Thoracic aorta (tissue), 2 donors: ENCODE measurements around the gene VSX1. TPM values are rescaled to one million over a fixed set of nuclear protein-coding genes. Genes with fewer than 3 reads are reported as not detected.
A peak's percentile ranks its signal among the peaks of the same experiment; 100 is the strongest.

Experiments
- ATAC-seq: fragments of 150-250 bp; one replicate; pipeline ENCODE4 v1.8.0; 2017; ENCODE audit warnings: low read depth; ENCODE audit not compliant: insufficient number of reproducible peaks, low FRiP score
- DNase-seq: peaks from one replicate; pipeline ENCODE4 v3.0.0-alpha.2; 2020; ENCODE audit warnings: low spot score
- H3K27ac ChIP-seq, 2 donors: fragments of 200-600 bp; sonication (generic); 1 replicate in 1 of 2; 2 replicates in 1 of 2; pipeline ENCODE4 v1.5.1; 2016; ENCODE audit warnings: mild to moderate bottlenecking in 2 of 2, moderate library complexity in 2 of 2
- H3K27me3 ChIP-seq: fragments of 200-600 bp; sonication (generic); replicated peaks from 2 replicates; pipeline ENCODE4 v1.6.0; 2016; ENCODE audit warnings: mild to moderate bottlenecking; ENCODE audit not compliant: insufficient read depth
- H3K36me3 ChIP-seq: fragments of 200-600 bp; sonication (generic); one replicate; pipeline ENCODE4 v1.5.1; 2016
- H3K4me1 ChIP-seq, 2 donors: fragments of 200-600 bp; sonication (generic); 1 replicate in 1 of 2; 2 replicates in 1 of 2; pipeline versions ENCODE4 v1.5.1 to v1.6.0; 2016; ENCODE audit warnings: low read depth in 2 of 2, mild to moderate bottlenecking in 1 of 2; ENCODE audit not compliant: control insufficient read depth in 1 of 2
- H3K4me3 ChIP-seq: fragments of 200-600 bp; sonication (generic); 2 replicates; pipeline ENCODE4 v1.5.1; 2016; ENCODE audit warnings: mild to moderate bottlenecking
- H3K9me3 ChIP-seq: fragments of 200-600 bp; sonication (generic); 2 replicates; pipeline ENCODE4 v1.5.1; 2016
- total RNA-seq, 2 donors: library from RNA; depleted of rRNA; stranded (reverse); fragments of >200 nt; gene quantifications; one replicate each; pipeline versions ENCODE4 v1.1.0 to v1.2.3, GENCODE V29; 2016
- TF ChIP-seq, protein P1 (sequence below): fragments of 200-600 bp; sonication (generic); IDR thresholded peaks from one replicate; pipeline ENCODE4 v1.5.1; 2019; ENCODE audit warnings: antibody characterized with exemption

The VSX1 gene
- total RNA-seq, 2 donors from 2014 or later: not detected

DNA sequence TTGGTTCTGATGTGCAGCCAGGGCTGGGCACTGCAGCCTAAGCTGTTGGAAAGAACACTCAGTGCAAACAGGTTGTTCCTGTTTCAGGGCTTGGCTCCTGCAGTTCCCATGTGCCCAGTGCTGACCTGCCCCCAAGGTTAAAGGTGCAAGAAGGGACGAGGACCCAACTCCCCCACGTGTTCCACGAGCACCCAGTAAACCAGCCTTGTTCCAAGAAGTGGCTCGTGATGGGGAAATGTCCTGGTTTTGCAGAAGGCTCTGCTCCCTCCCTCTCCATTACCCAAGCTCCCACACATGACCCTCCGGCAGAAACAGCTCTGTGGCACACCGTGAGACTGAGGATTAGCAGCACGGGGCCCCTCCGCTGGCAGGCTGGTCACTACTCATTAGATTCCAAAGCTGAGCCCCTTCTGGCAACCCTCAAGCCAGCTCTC, 33.4 kb downstream of the VSX1 start:
- H3K4me3 ChIP-seq: no peak overlapping the region
- H3K27ac ChIP-seq: no peak overlapping the region
- H3K27me3 ChIP-seq: no peaks in the 10 kb centered on the region
- TF ChIP-seq, protein P1, sequence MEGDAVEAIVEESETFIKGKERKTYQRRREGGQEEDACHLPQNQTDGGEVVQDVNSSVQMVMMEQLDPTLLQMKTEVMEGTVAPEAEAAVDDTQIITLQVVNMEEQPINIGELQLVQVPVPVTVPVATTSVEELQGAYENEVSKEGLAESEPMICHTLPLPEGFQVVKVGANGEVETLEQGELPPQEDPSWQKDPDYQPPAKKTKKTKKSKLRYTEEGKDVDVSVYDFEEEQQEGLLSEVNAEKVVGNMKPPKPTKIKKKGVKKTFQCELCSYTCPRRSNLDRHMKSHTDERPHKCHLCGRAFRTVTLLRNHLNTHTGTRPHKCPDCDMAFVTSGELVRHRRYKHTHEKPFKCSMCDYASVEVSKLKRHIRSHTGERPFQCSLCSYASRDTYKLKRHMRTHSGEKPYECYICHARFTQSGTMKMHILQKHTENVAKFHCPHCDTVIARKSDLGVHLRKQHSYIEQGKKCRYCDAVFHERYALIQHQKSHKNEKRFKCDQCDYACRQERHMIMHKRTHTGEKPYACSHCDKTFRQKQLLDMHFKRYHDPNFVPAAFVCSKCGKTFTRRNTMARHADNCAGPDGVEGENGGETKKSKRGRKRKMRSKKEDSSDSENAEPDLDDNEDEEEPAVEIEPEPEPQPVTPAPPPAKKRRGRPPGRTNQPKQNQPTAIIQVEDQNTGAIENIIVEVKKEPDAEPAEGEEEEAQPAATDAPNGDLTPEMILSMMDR: no peak
- ATAC-seq: no peak
- DNase-seq: no peak
- no peaks in the 10 kb centered on the region for H3K9me3 ChIP-seq
- peaks cover 9% of the 10 kb centered on the region for H3K36me3 ChIP-seq
- peaks cover 56 to 100% of the 10 kb centered on the region in 2 donors for H3K4me1 ChIP-seq

DNA sequence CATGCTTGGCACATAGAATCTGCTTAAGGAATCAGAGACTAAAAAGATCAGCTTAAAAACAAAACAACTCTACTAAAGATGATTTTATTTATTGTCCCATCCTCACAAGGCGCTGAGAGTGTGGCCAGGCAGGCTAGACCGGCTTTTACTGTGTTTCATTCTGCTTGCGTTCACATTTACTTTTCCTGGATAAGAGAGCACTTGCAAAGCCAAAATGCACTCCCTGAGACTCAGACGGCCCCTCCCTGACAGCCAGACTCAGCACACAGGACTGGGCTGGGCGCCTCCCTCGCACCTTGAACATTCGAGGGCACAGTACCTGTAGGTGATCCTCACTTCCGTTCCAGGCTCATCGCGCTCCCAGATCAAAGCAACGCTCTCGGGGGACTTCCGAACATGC, 34.2 kb downstream of the VSX1 start:
- Histone ChIP-seq H3K4me1 (peaks cover 60 to 100% of the 10 kb centered on the region in 2 donors), H3K4me3 (no peak overlapping the region), H3K27ac (no peak overlapping the region), H3K9me3 (no peaks in the 10 kb centered on the region), H3K36me3 (peaks cover 9% of the 10 kb centered on the region), H3K27me3 (no peaks in the 10 kb centered on the region)
- no peak for DNase-seq
- TF ChIP-seq, protein P1: no peak
- ATAC-seq: no peak

DNA sequence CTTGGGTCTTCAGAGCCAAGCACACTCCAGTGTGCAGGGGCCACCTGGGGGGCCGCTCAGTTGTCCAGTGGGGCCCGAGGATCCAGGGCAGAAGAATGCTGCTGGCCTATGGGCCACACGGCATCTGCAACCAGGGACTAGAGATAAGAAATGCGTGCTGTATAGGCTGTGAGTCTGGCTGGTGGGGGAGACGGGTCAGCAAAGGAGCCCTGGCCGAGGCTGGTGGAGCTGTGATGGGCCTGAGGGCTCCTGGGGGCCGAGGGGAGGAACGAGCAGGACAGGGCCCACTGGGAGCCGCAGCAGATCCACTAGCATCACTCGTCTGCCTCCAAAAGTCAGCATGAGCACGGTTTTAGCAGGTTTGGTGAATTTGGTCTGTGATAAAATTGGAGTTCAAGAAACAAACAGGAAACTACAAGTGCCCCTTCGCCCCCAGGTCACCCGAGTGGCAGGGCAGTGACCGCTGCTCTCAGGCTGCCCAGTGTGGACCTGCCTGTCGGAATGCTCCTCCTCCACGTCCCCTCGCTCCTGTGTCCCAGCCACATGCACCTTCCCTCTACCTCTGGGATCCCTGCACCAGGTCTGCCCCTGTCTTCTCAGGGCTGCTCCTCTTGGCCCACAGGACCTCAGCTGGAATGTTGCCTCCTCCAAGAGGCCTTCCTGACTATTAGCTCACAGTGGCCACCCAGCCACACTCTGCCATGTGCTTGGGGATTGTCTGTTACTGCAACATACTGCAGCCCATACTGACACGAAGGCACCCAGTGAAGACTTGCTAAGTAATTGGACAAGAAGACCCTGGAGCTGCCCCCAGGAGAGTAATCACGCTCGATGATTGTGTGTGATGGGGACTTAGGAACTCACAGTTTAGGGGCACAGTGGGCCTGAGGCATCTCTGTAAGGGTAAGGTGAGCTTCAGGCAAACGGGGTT, 34.9 kb downstream of the VSX1 start:
- peaks cover 9% of the 10 kb centered on the region for H3K36me3 ChIP-seq
- peaks cover 59 to 100% of the 10 kb centered on the region in 2 donors for H3K4me1 ChIP-seq
- H3K27ac ChIP-seq: peak overlapping the region in 1 of 2 donors; percentile 57
- no peak overlapping the region for H3K4me3 ChIP-seq
- H3K9me3 ChIP-seq: no peaks in the 10 kb centered on the region
- ATAC-seq (no peak), DNase-seq (no peak)
- no peaks in the 10 kb centered on the region for H3K27me3 ChIP-seq
- TF ChIP-seq, protein P1: no peak

DNA sequence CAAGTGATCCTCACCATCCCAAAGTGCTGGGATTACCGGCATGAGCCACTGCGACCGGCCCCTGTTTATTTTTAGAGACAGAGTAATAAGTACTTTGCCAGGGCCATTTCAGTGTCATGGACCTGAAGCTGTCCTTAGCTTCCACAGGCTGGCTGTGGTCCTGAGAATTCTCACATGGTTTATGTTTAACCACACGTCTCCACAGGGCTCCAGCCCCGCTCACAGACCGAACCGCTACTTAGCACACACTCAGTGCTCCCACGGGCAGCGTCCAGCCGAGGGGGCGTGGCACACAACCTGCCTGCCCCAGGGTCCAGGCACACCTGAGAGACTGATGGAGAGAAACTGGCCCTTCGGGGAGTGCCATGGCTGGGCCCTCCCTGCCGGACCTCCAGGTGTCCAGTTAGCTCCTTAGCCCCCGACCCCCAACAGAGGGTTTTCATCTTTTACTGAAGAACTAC, 35.7 kb downstream of the VSX1 start:
- peak overlapping the region in 1 of 2 donors; percentile 57 for H3K27ac ChIP-seq
- ATAC-seq: no peak
- no peaks in the 10 kb centered on the region for H3K9me3 ChIP-seq
- no peaks in the 10 kb centered on the region for H3K27me3 ChIP-seq
- H3K4me3 ChIP-seq: no peak overlapping the region
- H3K36me3 ChIP-seq: peaks cover 9% of the 10 kb centered on the region
- TF ChIP-seq, protein P1: no peak
- DNase-seq: no peak
- peaks cover 58 to 100% of the 10 kb centered on the region in 2 donors for H3K4me1 ChIP-seq

DNA sequence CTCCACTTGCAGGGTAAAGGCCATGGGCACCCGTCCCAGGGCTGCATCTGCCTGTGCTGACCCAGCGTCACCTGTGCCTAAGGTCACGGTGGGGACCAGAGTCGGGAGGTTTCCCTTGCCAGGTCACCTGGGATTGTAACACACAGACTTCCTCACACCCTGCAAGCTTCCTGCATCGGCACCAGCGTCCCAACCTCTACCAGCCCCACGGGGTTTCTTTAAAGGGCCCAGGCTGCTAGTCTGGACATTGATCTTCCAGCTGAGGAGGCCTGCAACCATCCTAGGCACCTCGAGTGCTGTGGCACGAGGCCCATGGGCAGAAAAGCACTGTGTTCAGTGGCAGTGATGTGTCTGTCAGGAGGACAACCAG, 36.6 kb downstream of the VSX1 start:
- no peak for DNase-seq
- Histone ChIP-seq H3K36me3 (peaks cover 9% of the 10 kb centered on the region), H3K4me1 (peaks cover 54 to 100% of the 10 kb centered on the region in 2 donors), H3K27ac (peak overlapping the region; percentile 57 to 74), H3K9me3 (no peaks in the 10 kb centered on the region), H3K4me3 (no peak overlapping the region), H3K27me3 (no peaks in the 10 kb centered on the region)
- TF ChIP-seq, protein P1: no peak
- no peak for ATAC-seq
